ENCODE data around the gene DLG2. TPM values are rescaled to one million over a fixed set of nuclear protein-coding genes. Genes with fewer than 3 reads are reported as not detected.
"Not testable (repeated sequence)": the region's sequence is repeated elsewhere in the genome, so short reads cannot be mapped to it uniquely, and the experiment has no call there.

DLG2 gene
- total RNA-seq, 1 donor from 2014 or later = 7.2 TPM

DNA sequence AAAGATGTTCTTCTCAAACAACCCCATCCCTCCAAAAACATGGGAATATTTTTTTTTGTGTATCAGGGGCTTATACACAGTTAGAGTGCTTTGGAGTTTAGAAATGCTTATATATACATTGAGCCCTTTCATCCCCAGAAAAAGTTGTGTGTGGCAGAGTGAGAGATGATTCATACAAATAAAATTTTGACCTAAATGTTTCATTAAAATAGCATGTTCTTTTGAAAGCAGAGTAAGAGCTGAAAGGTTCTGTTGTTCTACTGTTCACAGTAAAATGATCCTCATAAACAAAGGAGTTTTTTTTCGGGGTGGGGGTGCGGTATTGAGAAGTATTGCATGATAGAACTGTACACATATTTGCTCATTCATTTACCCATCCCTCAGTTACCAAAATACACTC lies 512.4 kb downstream of the DLG2 start:
- ATAC-seq (no peak), DNase-seq (no peak)
- intact Hi-C loops (cut with DNase I) = no loop called here

DNA sequence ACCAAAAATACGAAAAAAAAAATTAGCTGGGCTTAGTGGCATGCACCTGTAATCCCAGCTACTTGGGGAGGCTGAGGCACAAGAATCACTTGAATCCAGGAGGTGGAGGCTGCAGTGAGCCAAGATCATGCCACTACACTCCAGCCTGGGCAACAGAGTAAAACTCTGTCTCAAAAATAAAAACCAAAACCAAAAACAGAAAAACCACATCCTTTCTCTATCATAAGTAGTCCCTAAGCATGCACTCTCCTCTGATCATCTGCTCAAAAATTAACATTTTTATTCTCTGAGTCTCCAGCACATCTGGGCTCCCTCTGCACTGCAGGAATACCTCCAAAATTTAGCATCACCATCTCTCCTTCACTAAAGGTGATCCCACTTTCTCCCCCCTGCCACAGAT lies 516.9 kb downstream of the DLG2 start:
- DNase-seq; intact Hi-C loops (cut with DNase I); H3K27me3 ChIP-seq (ENCODE audit: low read depth); H3K27ac ChIP-seq; H3K9me3 ChIP-seq; ATAC-seq; H3K4me3 ChIP-seq; H3K36me3 ChIP-seq; H3K4me1 ChIP-seq: not testable (repeated sequence)

More for the DNA sequence above, 512.4 kb downstream of the DLG2 start:
- Histone ChIP-seq H3K27me3 (ENCODE audit: low read depth) (no peaks in the 10 kb centered on the region), H3K27ac (no peak overlapping the region), H3K4me1 (no peaks in the 10 kb centered on the region), H3K4me3 (no peak overlapping the region), H3K9me3 (no peaks in the 10 kb centered on the region), H3K36me3 (no peaks in the 10 kb centered on the region)
- TF ChIP-seq, protein P1, sequence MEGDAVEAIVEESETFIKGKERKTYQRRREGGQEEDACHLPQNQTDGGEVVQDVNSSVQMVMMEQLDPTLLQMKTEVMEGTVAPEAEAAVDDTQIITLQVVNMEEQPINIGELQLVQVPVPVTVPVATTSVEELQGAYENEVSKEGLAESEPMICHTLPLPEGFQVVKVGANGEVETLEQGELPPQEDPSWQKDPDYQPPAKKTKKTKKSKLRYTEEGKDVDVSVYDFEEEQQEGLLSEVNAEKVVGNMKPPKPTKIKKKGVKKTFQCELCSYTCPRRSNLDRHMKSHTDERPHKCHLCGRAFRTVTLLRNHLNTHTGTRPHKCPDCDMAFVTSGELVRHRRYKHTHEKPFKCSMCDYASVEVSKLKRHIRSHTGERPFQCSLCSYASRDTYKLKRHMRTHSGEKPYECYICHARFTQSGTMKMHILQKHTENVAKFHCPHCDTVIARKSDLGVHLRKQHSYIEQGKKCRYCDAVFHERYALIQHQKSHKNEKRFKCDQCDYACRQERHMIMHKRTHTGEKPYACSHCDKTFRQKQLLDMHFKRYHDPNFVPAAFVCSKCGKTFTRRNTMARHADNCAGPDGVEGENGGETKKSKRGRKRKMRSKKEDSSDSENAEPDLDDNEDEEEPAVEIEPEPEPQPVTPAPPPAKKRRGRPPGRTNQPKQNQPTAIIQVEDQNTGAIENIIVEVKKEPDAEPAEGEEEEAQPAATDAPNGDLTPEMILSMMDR (IDR thresholded peaks at IDR 0.05) = no peak

DNA sequence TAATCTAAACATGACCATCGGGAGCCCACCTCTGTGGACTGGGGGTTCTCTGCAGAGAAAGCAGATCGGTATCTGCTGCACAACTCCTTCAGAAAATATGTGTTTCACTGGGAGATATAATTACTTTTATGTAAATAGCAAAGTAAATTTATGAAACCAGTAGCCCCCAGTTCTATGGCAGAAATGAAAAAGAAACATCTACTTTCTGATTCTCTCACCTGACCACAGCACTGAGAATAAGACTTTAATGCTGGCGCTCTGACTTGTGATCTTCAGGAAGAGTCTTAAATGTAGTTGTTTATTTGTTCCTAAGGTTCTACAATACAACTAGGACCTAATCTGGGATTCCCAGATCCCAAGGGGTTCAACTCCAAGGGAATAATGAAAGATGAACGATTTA lies 518.0 kb downstream of the DLG2 start:
- Histone ChIP-seq H3K4me1 (no peaks in the 10 kb centered on the region), H3K27ac (no peak overlapping the region), H3K9me3 (no peaks in the 10 kb centered on the region), H3K36me3 (no peaks in the 10 kb centered on the region), H3K4me3 (no peak overlapping the region), H3K27me3 (ENCODE audit: low read depth) (no peaks in the 10 kb centered on the region)
- intact Hi-C loops (cut with DNase I) = no loop called here
- no peak for DNase-seq
- no peak for ATAC-seq
- TF ChIP-seq, protein P1 (IDR thresholded peaks at IDR 0.05) = no peak

DNA sequence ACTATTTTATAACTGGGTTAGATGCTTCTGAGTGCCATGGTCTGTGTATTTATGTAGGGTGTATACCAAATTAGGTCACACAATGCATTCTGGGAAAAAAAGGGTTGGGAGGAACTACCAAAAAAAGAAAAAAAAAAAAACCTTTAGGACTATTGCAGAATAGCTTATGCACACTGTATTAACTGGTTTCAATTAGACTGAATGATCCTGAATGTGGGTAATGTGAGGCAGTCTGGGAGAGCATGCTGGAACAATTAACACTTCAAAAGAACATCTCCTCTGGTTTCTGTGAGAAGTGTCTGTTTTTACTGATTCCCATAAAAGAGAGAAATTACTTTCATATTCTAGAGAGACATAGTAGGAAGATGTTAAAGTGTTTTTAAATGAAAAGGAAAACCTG lies 521.3 kb downstream of the DLG2 start:
- H3K9me3 ChIP-seq = peaks cover 4% of the 10 kb centered on the region
- H3K27me3 ChIP-seq (ENCODE audit: low read depth) = no peaks in the 10 kb centered on the region
- no peak for DNase-seq
- no peaks in the 10 kb centered on the region for H3K4me1 ChIP-seq
- no peak for ATAC-seq
- H3K36me3 ChIP-seq = no peaks in the 10 kb centered on the region
- H3K27ac ChIP-seq = no peak overlapping the region
- TF ChIP-seq, protein P1 (IDR thresholded peaks at IDR 0.05) = no peak
- no peak overlapping the region for H3K4me3 ChIP-seq
- intact Hi-C loops (cut with DNase I) = no loop called here

DNA sequence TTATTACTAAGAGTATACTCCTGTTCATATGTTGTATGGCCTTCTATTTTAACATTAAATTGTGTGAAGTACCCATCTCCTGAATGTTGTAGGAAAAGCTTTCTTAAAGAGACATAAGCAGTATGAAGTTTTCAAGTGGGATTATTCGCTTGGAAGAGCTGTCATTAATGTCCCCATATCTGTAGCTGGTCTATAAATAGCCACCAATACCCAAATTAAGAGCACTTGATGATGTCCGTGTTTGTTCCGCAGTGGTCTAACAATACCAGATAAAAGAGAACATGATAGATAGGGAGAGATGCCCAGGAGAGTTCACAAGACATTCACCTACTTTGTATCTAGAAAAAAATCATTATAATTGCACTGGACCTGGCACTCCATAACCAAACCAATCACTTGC lies 527.6 kb downstream of the DLG2 start:
- TF ChIP-seq, protein P1 (IDR thresholded peaks at IDR 0.05) = no peak
- intact Hi-C loops (cut with DNase I) = no loop called here
- no peaks in the 10 kb centered on the region for H3K27me3 ChIP-seq (ENCODE audit: low read depth)
- H3K36me3 ChIP-seq = no peaks in the 10 kb centered on the region
- no peak overlapping the region for H3K4me3 ChIP-seq
- peaks cover 4% of the 10 kb centered on the region for H3K9me3 ChIP-seq
- no peaks in the 10 kb centered on the region for H3K4me1 ChIP-seq
- no peak overlapping the region for H3K27ac ChIP-seq
- DNase-seq (no peak), ATAC-seq (no peak)

DNA sequence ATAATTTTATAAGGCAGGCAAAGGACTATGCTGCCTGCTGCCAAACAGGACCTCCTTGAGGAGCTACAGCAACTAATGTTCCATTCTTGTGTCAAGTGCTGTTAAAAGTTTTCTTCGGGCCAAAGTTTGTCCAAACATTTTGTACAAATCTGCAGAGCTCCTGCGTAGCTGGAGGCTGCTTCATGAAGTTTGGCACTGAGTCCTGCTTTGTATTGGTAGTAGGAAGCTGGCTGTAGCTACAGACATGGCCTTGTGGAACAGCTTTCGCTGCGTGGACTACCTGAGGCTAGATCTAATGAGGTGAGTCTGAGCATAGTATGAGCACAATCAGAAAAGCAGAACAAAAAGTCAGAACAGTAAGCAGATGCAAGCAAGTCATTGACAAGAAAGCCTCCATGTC lies 528.1 kb downstream of the DLG2 start:
- DNase-seq (no peak), ATAC-seq (peak in 1 of 2 donors; percentile 41)
- intact Hi-C loops (cut with DNase I) = no loop called here

More for the DNA sequence above, 528.1 kb downstream of the DLG2 start:
- Histone ChIP-seq H3K36me3 (no peaks in the 10 kb centered on the region), H3K27ac (no peak overlapping the region), H3K4me3 (no peak overlapping the region), H3K9me3 (peaks cover 4% of the 10 kb centered on the region), H3K27me3 (ENCODE audit: low read depth) (no peaks in the 10 kb centered on the region), H3K4me1 (no peaks in the 10 kb centered on the region)
- TF ChIP-seq, protein P1 (IDR thresholded peaks at IDR 0.05) = no peak
